ENCODE data around the gene GPR32. TPM values are rescaled to one million over a fixed set of nuclear protein-coding genes. Genes with fewer than 3 reads are reported as not detected.
"Not testable (repeated sequence)": the region's sequence is repeated elsewhere in the genome, so short reads cannot be mapped to it uniquely, and the experiment has no call there.

The GPR32 gene, protein sequence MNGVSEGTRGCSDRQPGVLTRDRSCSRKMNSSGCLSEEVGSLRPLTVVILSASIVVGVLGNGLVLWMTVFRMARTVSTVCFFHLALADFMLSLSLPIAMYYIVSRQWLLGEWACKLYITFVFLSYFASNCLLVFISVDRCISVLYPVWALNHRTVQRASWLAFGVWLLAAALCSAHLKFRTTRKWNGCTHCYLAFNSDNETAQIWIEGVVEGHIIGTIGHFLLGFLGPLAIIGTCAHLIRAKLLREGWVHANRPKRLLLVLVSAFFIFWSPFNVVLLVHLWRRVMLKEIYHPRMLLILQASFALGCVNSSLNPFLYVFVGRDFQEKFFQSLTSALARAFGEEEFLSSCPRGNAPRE
- total RNA-seq = not detected

DNA sequence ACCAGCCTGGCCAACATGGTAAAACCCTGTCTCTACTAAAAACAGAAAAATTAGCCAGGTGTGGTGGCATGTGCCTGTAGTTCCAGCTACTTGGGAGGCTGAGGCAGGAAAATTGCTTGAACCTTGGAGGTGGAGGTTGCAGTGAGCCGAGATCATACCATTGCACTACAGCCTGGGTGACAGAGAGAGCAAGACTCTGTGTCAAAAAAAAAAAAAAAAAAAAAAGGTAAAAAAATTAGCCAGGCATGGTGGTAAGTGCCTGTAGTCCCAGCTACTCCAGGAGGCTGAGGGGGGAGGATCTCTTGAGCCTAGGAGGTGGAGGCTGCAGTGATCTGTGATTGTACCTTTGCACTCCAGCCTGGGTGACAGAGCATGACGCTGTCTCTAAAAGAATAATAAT is at the start of gene GPR32:
Gene GPR32, plus strand, starts transcription at position 301 of the 400 bp plus-strand sequence. CDS start 137 bp downstream, outside the sequence.
- H3K36me3 Mint-ChIP-seq (ENCODE audit: low read depth); POLR2A ChIA-PET; H3K4me1 Mint-ChIP-seq; H3K4me3 Mint-ChIP-seq; CTCF ChIA-PET; intact Hi-C loops (cut with DNase I, micrococcal nuclease); ATAC-seq; H3K9me3 Mint-ChIP-seq (ENCODE audit: low read depth); DNase-seq; H3K27ac Mint-ChIP-seq: not testable (repeated sequence)
- H3K27me3 Mint-ChIP-seq = peaks cover 19% of the 10 kb centered on the region

DNA sequence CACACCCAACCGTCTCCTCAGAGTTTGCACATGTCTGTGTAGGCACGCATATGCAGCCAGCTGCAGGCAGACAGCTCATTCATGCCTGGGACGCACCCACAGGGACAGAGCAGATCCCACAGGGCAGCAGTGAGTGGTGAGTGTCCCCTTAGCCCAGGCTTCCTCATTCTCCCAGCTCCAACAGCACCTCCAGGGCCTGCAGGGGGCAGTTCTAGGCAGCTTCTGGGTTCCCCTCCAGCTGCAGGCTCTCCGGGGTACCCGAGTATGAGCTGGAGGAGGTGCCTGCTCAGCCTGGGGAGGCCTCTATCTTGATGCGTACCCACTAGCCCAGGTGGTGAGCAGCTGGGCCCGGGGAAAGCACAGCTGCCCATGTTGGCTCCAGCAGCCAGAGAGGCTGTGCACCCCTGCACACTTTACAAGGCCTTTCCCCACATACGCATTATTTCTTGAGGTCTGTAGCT is 49.3 kb upstream of the GPR32 start:
- peaks cover 46% of the 10 kb centered on the region for H3K27me3 Mint-ChIP-seq
- CTCF ChIA-PET = interaction anchor here (0.8 to 1.0 kb wide), 2 partner anchors 11 to 165 kb away, joined by 3 read pairs; no protein-coding TSS in a partner anchor
- intact Hi-C loops (cut with DNase I, micrococcal nuclease) = loop anchor here in 1 of 2 experiments (10.0 kb wide), 1 partner anchor 874 kb away; no protein-coding TSS in a partner anchor
- H3K27ac Mint-ChIP-seq = no peak overlapping the region
- H3K36me3 Mint-ChIP-seq (ENCODE audit: low read depth) = no peaks in the 10 kb centered on the region
- H3K4me3 Mint-ChIP-seq = no peak overlapping the region
- H3K9me3 Mint-ChIP-seq (ENCODE audit: low read depth) = no peaks in the 10 kb centered on the region
- peaks cover 7% of the 10 kb centered on the region for H3K4me1 Mint-ChIP-seq
- POLR2A ChIA-PET = interaction anchor here (1.4 kb wide), 1 partner anchor 82 kb away, joined by 3 read pairs; no protein-coding TSS in a partner anchor
- no peak for DNase-seq
- no peak for ATAC-seq

DNA sequence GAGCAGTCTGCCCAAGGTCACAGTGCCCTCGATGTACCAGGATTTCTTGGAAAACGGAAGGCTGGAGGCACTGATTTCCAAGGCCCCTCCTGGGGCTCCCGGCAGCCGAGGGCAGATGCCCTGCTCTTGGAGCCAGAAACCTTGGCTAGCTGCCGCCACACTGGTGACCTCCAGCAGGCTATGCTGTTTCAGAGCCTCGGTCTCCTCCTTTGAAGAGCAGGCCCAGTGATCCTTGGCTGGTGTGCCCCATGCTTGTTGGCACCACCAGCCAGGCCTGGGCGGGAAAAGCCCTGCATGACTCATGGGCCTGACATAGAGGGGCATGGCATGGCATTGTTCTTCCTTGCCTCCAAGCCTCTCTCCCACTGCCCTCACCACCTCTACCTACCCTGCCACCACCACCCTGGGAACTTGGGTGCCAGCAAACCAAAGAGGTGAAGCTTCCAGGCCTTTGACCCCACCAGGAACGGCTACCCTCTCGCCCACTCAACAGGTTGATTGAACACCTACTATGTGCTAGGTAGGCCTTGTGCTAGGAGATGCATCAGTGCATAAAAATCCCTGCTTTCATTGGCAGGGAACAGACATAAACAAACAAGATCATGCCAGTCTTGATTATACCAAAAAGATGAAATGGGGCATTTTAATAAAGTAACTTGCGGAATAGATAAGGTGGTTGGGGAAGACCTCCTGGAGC is 48.7 kb upstream of the GPR32 start:
- Mint-ChIP-seq H3K27ac (no peak overlapping the region), H3K36me3 (ENCODE audit: low read depth) (no peaks in the 10 kb centered on the region), H3K4me3 (no peak overlapping the region), H3K27me3 (peaks cover 41% of the 10 kb centered on the region), H3K4me1 (peaks cover 13% of the 10 kb centered on the region), H3K9me3 (ENCODE audit: low read depth) (no peaks in the 10 kb centered on the region)
- POLR2A ChIA-PET = interaction anchor here (1.4 kb wide), 1 partner anchor 81 kb away, joined by 3 read pairs; no protein-coding TSS in a partner anchor
- DNase-seq (no peak), ATAC-seq (no peak)
- intact Hi-C loops (cut with DNase I, micrococcal nuclease) = loop anchor here in 1 of 2 experiments (10.0 kb wide), 1 partner anchor 873 kb away; no protein-coding TSS in a partner anchor
- CTCF ChIA-PET = interaction anchor here (1.0 kb wide), 2 partner anchors 11 to 166 kb away, joined by 3 read pairs; no protein-coding TSS in a partner anchor

DNA sequence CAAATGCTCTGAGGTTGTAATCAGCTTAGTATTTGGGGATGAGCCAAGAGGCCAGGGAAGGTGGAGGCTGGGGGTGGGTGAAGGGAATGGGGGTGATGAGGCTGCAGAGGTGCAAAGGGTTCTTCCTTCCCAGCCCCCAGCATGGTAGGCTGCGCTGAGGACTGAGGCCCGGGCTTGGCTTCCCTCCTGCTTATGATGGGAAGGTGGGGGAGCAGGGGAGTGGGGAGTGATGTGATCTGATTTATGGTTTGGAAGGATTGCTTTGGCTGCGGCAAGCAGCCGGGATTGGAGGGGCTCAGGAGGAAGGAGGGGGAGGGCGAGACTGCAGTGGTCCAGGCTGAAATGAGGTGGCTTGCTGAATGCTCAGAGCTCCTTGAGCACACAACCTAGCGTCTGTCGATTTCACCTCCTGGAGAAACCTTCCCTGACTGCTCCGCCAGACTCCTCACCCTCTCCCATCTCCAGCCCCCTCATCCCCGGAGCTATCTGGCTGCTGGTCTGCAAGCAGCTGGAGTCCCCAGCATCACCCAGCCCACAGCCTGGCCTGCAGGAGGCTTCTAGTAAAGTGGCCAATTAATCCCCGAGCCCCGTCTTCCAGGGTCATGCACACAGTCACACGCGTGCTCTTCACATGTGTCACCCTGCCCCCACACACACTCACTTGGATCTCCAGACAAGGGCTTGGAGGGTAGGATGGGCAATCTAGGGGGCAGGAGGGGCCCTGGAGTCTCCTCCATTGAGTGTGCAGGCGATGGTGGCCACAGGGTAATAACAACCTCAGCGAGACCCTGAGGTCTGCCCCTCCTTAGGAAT is 47.9 kb upstream of the GPR32 start:
- Mint-ChIP-seq H3K4me1 (peaks cover 15% of the 10 kb centered on the region), H3K4me3 (no peak overlapping the region), H3K27ac (no peak overlapping the region), H3K36me3 (ENCODE audit: low read depth) (peaks cover 2% of the 10 kb centered on the region), H3K27me3 (peaks cover 39% of the 10 kb centered on the region), H3K9me3 (ENCODE audit: low read depth) (no peaks in the 10 kb centered on the region)
- DNase-seq (no peak), ATAC-seq (no peak)
- intact Hi-C loops (cut with DNase I, micrococcal nuclease) = loop anchor here in 1 of 2 experiments (10.0 kb wide), 1 partner anchor 872 kb away; no protein-coding TSS in a partner anchor
- POLR2A ChIA-PET = interaction anchor here (0.6 to 1.4 kb wide), 2 partner anchors 14 to 81 kb away, joined by 3 to 5 read pairs; no protein-coding TSS in a partner anchor
- CTCF ChIA-PET = interaction anchor here (1.0 kb wide), 2 partner anchors 8 to 12 kb away, joined by 3 read pairs; no protein-coding TSS in a partner anchor

DNA sequence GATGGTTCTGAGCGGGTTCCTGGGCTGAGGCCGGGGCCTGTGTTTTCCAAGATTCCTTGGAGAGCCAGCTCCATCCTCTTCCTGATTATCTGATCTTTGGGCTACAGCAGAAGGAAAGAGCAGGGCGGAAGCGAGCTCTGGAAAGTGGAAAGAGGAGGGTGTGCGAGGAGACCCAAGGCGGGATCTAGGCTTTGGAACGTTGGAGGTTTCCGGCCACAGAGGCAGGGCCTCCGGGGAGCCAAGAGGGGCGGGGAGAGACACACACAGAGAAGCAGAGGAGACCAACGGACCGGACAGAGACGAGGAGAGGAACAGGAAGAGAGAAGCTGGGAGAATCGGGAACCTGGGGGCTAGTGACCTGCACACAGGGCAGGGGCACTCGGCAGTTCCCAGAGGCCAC is 47.2 kb upstream of the GPR32 start, which contains the start of gene CLEC11A:
Gene CLEC11A, plus strand, starts transcription at position 296 of the 400 bp plus-strand sequence. CDS start 162 bp downstream, outside the sequence.
- Mint-ChIP-seq H3K4me3 (peak within 1 kb of the TSS; percentile 80), H3K27me3 (peaks cover 36% of the 10 kb centered on the region), H3K36me3 (ENCODE audit: low read depth) (peaks cover 2% of the 10 kb centered on the region), H3K9me3 (ENCODE audit: low read depth) (no peaks in the 10 kb centered on the region), H3K4me1 (peaks cover 21% of the 10 kb centered on the region), H3K27ac (no peak within 1 kb of the TSS)
- no peak for ATAC-seq
- ChIA-PET POLR2A (interaction anchor here (0.6 kb wide), 1 partner anchor 15 kb away, joined by 5 read pairs; no protein-coding TSS in a partner anchor), CTCF (interaction anchor here (0.6 to 1.0 kb wide), 2 partner anchors 9 to 46 kb away, joined by 3 to 5 read pairs; no protein-coding TSS in a partner anchor)
- DNase-seq = no peak
- intact Hi-C loops (cut with DNase I, micrococcal nuclease) = loop anchor here in 1 of 2 experiments (10.0 kb wide), 1 partner anchor 872 kb away; no protein-coding TSS in a partner anchor

DNA sequence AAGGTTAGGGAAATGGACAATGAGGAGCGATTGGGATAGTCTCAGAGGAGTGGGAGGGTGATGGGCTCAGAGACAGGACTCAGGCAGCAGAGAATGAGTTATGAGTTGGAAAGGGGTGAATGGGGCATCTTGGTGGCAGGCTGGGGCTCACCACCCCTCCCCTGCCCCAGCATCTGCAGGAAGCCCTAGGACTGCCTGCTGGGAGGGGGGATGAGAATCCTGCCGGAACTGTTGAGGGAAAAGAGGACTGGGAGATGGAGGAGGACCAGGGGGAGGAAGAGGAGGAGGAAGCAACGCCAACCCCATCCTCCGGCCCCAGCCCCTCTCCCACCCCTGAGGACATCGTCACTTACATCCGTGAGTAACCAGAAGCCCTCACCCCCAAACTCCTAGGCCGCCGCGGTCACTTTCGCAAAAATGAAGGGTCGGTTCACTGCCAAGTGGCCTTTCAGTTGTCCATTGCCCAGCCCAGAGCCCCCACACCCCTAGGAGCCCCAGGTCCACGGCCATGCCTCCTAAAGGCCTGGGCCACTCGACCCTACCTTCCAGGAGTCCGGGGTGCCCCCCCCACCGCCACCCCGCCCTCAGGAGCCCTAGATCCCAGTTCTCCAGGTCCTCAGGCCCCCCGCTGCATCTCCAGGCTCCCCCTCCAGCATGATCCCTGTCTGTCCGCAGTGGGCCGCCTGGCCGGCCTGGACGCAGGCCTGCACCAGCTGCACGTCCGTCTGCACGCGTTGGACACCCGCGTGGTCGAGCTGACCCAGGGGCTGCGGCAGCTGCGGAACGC is 46.3 kb upstream of the GPR32 start:
- no peak for ATAC-seq
- DNase-seq = no peak
- POLR2A ChIA-PET = interaction anchor here (1.3 to 1.8 kb wide), 2 partner anchors 71 to 80 kb away, joined by 3 to 13 read pairs; no protein-coding TSS in a partner anchor
- peaks cover 36% of the 10 kb centered on the region for H3K27me3 Mint-ChIP-seq
- peaks cover 26% of the 10 kb centered on the region for H3K4me1 Mint-ChIP-seq
- H3K36me3 Mint-ChIP-seq (ENCODE audit: low read depth) = peaks cover 2% of the 10 kb centered on the region
- H3K9me3 Mint-ChIP-seq (ENCODE audit: low read depth) = no peaks in the 10 kb centered on the region
- intact Hi-C loops (cut with DNase I, micrococcal nuclease) = loop anchor here (1.0 to 10.0 kb wide), 13 partner anchors 45 to 871 kb away; partner anchors contain the start of genes EMC10 (in 1 of the 2), GARIN5A (in 1 of the 2), NR1H2 (in 1 of the 2) and POLD1 (in 1 of the 2)
- CTCF ChIA-PET = interaction anchor here (0.6 to 1.8 kb wide), 12 partner anchors 9 to 393 kb away, joined by 3 to 10 read pairs (median 4); partner anchors contain the start of gene JOSD2
- H3K27ac Mint-ChIP-seq = no peak overlapping the region
- H3K4me3 Mint-ChIP-seq = peak overlapping the region; percentile 80

DNA sequence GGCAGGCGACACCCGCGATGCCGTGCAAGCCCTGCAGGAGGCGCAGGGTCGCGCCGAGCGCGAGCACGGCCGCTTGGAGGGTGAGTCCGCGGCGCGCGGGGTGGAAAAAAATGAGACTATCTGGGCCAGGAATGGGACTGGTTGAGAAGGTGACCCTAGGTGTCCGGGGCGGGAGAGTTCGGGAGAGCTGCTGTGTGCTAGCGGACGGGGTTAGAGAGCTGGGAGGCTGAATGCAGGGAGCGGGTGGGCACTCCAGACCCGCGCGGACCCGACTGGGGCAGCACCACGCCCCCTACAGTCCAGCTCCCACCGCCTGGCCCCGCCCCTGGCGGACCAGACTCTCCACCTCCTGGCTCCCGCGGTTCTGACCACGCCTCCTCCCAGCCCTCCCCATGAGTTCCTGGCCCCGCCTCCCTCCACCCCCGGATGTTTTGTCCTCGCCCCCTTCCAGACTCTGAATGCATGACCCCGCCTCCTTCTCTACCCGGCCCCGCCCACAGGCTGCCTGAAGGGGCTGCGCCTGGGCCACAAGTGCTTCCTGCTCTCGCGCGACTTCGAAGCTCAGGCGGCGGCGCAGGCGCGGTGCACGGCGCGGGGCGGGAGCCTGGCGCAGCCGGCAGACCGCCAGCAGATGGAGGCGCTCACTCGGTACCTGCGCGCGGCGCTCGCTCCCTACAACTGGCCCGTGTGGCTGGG is 45.6 kb upstream of the GPR32 start:
- ATAC-seq (peak; percentile 87), DNase-seq (peak; percentile 99)
- Mint-ChIP-seq H3K27me3 (peaks cover 36% of the 10 kb centered on the region), H3K36me3 (ENCODE audit: low read depth) (peaks cover 2% of the 10 kb centered on the region), H3K4me1 (peaks cover 26% of the 10 kb centered on the region), H3K27ac (peak overlapping the region; percentile 63), H3K4me3 (peak overlapping the region; percentile 80), H3K9me3 (ENCODE audit: low read depth) (no peaks in the 10 kb centered on the region)
- ChIA-PET POLR2A (interaction anchor here (0.7 to 1.8 kb wide), 4 partner anchors 71 to 378 kb away, joined by 3 to 13 read pairs (median 4); no protein-coding TSS in a partner anchor), CTCF (interaction anchor here (0.5 to 1.8 kb wide), 18 partner anchors 9 to 394 kb away, joined by 3 to 10 read pairs (median 4); partner anchors contain the start of gene JOSD2)
- intact Hi-C loops (cut with DNase I, micrococcal nuclease) = loop anchor here (1.0 to 10.0 kb wide), 14 partner anchors 45 to 870 kb away; partner anchors contain the start of genes EMC10 (in 1 of the 2), GARIN5A (in 1 of the 2), JOSD2 (in 1 of the 2) and NR1H2 (in 1 of the 2)

DNA sequence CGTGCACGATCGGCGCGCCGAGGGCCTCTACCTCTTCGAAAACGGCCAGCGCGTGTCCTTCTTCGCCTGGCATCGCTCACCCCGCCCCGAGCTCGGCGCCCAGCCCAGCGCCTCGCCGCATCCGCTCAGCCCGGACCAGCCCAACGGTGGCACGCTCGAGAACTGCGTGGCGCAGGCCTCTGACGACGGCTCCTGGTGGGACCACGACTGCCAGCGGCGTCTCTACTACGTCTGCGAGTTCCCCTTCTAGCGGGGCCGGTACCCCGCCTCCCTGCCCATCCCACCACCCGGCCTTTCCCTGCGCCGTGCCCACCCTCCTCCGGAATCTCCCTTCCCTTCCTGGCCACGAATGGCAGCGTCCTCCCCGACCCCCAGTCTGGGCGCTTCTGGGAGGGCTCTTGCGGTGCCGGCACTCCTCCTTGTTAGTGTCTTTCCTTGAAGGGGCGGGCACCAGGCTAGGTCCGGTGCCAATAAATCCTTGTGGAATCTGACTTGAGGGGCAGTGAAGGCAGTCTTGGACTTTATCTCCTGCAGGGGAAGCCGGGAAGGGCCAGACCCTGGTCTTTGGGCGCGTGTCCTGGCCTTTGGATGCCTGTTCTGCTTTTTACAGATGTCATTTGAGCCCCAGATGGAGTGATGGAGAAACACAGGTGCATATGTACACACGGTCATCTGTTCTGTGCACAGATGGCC is 44.9 kb upstream of the GPR32 start:
- Mint-ChIP-seq H3K9me3 (ENCODE audit: low read depth) (no peaks in the 10 kb centered on the region), H3K36me3 (ENCODE audit: low read depth) (peaks cover 2% of the 10 kb centered on the region), H3K4me1 (peaks cover 24% of the 10 kb centered on the region), H3K4me3 (peak overlapping the region; percentile 80), H3K27me3 (peaks cover 31% of the 10 kb centered on the region), H3K27ac (peak overlapping the region; percentile 63)
- no peak for DNase-seq
- CTCF ChIA-PET = interaction anchor here (0.5 to 1.8 kb wide), 13 partner anchors 10 to 369 kb away, joined by 3 to 10 read pairs (median 4); partner anchors contain the start of gene JOSD2
- peak; percentile 47 for ATAC-seq
- POLR2A ChIA-PET = interaction anchor here (0.7 to 1.8 kb wide), 4 partner anchors 70 to 379 kb away, joined by 3 to 13 read pairs (median 4); no protein-coding TSS in a partner anchor
- intact Hi-C loops (cut with DNase I, micrococcal nuclease) = loop anchor here (1.0 to 10.0 kb wide), 7 partner anchors 67 to 869 kb away; partner anchors contain the start of genes JOSD2 (in 1 of the 2), NR1H2 (in 1 of the 2) and POLD1 (in 1 of the 2)

All from activated CD4-positive, alpha-beta T cell treated with anti-CD3 and anti-CD28 coated beads for 36 hours (primary cell).